ENCODE data around the gene HDGFL2. TPM values are rescaled to one million over a fixed set of nuclear protein-coding genes. Genes with fewer than 3 reads are reported as not detected.

HDGFL2 gene
- total and polyA plus RNA-seq, 2 of the 8 experiments (the other 6 are each of a cell fraction or from before 2014, with no cell fraction given), result 31.1 to 106 TPM

DNA sequence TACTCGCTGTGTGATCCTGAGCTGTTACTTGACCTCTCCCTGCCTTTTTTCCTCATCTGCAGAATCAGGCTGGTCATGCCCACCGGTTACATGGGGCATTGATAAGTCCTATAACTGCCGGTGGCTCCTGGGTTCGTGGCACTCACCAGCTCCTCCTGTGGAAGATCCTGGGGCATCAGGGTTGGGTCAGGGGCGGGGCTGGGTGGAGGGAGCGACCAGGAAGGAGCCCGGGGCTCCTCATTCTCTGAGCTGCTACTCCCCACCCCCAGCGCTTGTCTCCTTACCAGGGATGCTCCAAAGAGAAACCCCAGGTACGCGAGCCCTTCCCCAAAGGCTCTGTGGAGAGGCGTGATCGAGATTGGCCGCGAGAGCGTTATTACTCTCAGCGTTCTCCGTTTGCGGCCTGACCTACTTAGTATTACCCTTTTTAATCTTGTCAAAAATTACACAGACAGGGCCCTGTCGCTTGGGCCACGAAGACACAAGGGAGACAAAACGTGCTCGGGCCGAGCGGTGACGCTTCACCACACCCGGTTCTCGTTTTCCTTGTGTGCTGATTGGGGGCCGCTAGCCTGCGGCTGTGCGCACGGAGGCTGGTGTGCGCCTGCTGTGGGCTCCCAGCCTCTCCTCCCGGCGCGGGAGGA, 10.7 kb downstream of the HDGFL2 start:
- Histone ChIP-seq H2BK20ac (ENCODE audit: low read length) (no peak overlapping the region), H3K27ac (ENCODE audit: low read depth, low read length) (no peak overlapping the region), H4K91ac (replicated peaks; ENCODE audit: insufficient read length, low read length) (no peak overlapping the region), H3K18ac (ENCODE audit: extremely low read depth, low read length) (no peak overlapping the region), H2AK5ac (ENCODE audit: low read depth, low read length) (no peak overlapping the region), H3K4me1 (replicated peaks in 1 of 4; ENCODE audit: control insufficient read depth in 3 of 4, insufficient read depth in 4 of 4, low read length in 3 of 4) (no peaks in the 10 kb centered on the region), H3K4ac (replicated peaks; ENCODE audit: insufficient read length, low read depth, low read length) (no peak overlapping the region), H2BK5ac (ENCODE audit: low read depth, low read length) (no peak overlapping the region), H3K27me3 (replicated peaks in 1 of 4; ENCODE audit: control insufficient read depth in 3 of 4, extremely low read depth in 1 of 4, insufficient read depth in 3 of 4, low read length in 3 of 4) (no peaks in the 10 kb centered on the region), H4K20me1 (replicated peaks in 1 of 2; ENCODE audit: control insufficient read depth in 1 of 2, insufficient read depth in 2 of 2, low read length in 2 of 2) (peaks cover 4 to 16% of the 10 kb centered on the region in 2 experiments), H3K79me2 (ENCODE audit: control insufficient read depth in 1 of 2, insufficient read depth in 2 of 2, low read length in 2 of 2) (no peaks in the 10 kb centered on the region), H3K23me2 (ENCODE audit: low read depth, low read length) (no peaks in the 10 kb centered on the region), H4K8ac (ENCODE audit: extremely low read depth, insufficient read depth, low read length) (peak overlapping the region; percentile 28; the same call in 1 of the 2 replicates), H3K36me3 (ENCODE audit: control insufficient read depth in 2 of 4, insufficient read depth in 4 of 4, low read length in 3 of 4) (peaks cover 2 to 26% (median 8%) of the 10 kb centered on the region in 4 experiments; a peak in 7 of 8 replicates), H2AFZ (ENCODE audit: low read length) (no peak overlapping the region), H3K23ac (ENCODE audit: insufficient read length) (no peak overlapping the region), H3K56ac (replicated peaks; ENCODE audit: insufficient read length, low read depth, low read length) (no peak overlapping the region), H3K79me1 (ENCODE audit: low read depth, low read length) (peaks cover 5% of the 10 kb centered on the region), H4K5ac (ENCODE audit: insufficient read length, low read depth, low read length) (no peak overlapping the region), H3K14ac (ENCODE audit: insufficient read length) (no peak overlapping the region), H3K4me3 (ENCODE audit: extremely low read depth in 1 of 4, insufficient read depth in 2 of 4, low read depth in 3 of 4, low read length in 4 of 4) (no peak overlapping the region), H2BK120ac (replicated peaks; ENCODE audit: low read depth, low read length) (no peak overlapping the region), H2BK15ac (ENCODE audit: low read length) (no peak overlapping the region), H2BK12ac (ENCODE audit: low read depth, low read length) (no peak overlapping the region), H3K4me2 (ENCODE audit: insufficient read depth in 1 of 2, low read depth in 2 of 2, low read length in 2 of 2) (no peak overlapping the region), H3K9ac (replicated peaks in 1 of 4; ENCODE audit: extremely low read depth in 1 of 4, low read depth in 3 of 4, low read length in 3 of 4) (no peak overlapping the region), H3K9me3 (ENCODE audit: insufficient read depth in 2 of 2, low read depth in 1 of 2, low read length in 1 of 2) (no peaks in the 10 kb centered on the region)
- POLR2A ChIA-PET (ENCODE audit: partially characterized antibody), result interaction anchor here (0.7 to 1.3 kb wide), 5 partner anchors 8 to 122 kb away, joined by 3 to 6 read pairs (median 3); partner anchors contain the start of gene PLIN4
- DNase-seq (ENCODE audit: low read depth in 1 of 2, low spot score in 2 of 2), result no peak
- CTCF ChIA-PET (ENCODE audit: partially characterized antibody), result no interaction called here
- no peak for FAIRE-seq
- 88% methylated on average over 35 of the region's 35 CpGs; no CpG with 5 or more reads in 1 of the 2 experiments for WGBS, 2 experiments (ENCODE audit: extremely low coverage in 1 of 2, insufficient coverage in 1 of 2, insufficient read length in 1 of 2, insufficient replicate concordance in 2 of 2, low coverage in 1 of 2, low lambda C conversion rate in 2 of 2, missing lambda C conversion rate in 1 of 2)
- no peak for TF ChIP-seq TCF12 (IDR thresholded peaks at IDR 0.05; ENCODE audit: low read depth, low read length)
- no peak for TF ChIP-seq PHF8 (conservative IDR thresholded peaks at IDR 0.05; ENCODE audit: low read depth, low read length)
- no peak for TF ChIP-seq SAP30 (IDR thresholded peaks at IDR 0.05; ENCODE audit: insufficient read depth, insufficient replicate concordance, low read length)
